Measurements from ENCODE around the gene ZC3H4. TPM values are rescaled to one million over a fixed set of nuclear protein-coding genes. Genes with fewer than 3 reads are reported as not detected.

ZC3H4 gene
- total and polyA plus RNA-seq, 12 donors: 5.7 to 45.0 (median 23.6) TPM

DNA sequence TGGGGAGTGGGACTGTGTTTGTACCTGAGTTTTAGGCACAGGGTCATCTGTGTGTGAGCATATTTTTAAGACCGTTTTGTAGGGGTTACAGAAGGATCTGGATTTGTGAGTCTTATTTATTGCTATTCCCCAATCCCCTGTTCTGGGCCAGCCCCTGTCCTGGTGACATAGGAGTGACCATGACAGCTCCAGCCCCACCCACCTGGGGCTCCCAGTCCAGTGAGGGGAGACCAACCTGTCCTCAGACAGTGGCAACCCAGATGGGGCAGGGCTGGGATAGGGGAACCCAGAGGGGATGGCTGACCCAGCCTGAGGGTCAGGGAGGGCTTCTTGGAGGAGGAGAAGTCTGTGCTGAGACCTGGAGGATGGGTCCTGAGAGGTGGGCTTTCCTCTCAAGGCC, 75.8 kb downstream of the ZC3H4 start:
- no peak for TF ChIP-seq POLR2A (IDR thresholded peaks at IDR 0.05)
- TF ChIP-seq, protein P1, sequence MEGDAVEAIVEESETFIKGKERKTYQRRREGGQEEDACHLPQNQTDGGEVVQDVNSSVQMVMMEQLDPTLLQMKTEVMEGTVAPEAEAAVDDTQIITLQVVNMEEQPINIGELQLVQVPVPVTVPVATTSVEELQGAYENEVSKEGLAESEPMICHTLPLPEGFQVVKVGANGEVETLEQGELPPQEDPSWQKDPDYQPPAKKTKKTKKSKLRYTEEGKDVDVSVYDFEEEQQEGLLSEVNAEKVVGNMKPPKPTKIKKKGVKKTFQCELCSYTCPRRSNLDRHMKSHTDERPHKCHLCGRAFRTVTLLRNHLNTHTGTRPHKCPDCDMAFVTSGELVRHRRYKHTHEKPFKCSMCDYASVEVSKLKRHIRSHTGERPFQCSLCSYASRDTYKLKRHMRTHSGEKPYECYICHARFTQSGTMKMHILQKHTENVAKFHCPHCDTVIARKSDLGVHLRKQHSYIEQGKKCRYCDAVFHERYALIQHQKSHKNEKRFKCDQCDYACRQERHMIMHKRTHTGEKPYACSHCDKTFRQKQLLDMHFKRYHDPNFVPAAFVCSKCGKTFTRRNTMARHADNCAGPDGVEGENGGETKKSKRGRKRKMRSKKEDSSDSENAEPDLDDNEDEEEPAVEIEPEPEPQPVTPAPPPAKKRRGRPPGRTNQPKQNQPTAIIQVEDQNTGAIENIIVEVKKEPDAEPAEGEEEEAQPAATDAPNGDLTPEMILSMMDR (IDR thresholded peaks at IDR 0.05): no peak
- 56 to 61% (median 61%) methylated on average over 1 of the region's 1 CpG; no CpG with 5 or more reads in 1 of the 4 donors for WGBS, 4 donors
- no peak overlapping the region for H3K27ac ChIP-seq
- H3K4me1 ChIP-seq (replicated peaks in 1 of 2): peaks cover 4 to 9% of the 10 kb centered on the region in 2 donors
- no peaks in the 10 kb centered on the region for H3K36me3 ChIP-seq (replicated peaks in 1 of 2)
- H3K4me3 ChIP-seq: no peak overlapping the region
- intact Hi-C loops (cut with DNase I): loop anchor here (5.0 to 10.0 kb wide), 2 partner anchors 85 to 87 kb away; no protein-coding TSS in a partner anchor
- H3K9me3 ChIP-seq (replicated peaks in 1 of 3): no peaks in the 10 kb centered on the region
- DNase-seq: no peak
- H3K27me3 ChIP-seq: no peaks in the 10 kb centered on the region

DNA sequence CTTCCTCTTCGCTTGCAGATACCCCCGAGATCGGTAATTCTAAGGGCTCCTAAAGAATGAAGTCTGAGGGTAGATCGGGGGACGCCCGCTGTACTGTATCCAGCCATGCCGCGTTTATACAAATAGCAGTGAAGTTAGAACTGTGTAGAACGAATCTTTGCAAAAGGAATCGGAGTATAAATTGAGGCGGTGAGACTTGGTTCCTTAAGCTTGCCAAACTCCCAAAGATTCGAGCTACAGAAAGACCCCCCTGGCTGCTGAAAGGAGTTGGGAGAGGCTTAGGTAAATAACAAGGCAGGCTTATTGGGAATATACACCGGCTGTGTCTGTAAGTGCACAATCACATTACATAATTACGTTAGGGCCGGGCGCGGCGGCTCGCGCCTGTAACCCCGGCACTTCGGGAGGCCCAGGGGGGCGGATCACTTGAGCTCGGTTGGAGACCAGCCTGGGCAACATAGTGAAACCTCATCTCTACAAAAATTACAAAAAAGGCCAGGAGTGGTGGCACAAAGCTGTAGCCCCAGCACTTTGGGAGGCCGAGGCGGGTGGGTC, 77.4 kb downstream of the ZC3H4 start:
- H3K27me3 ChIP-seq: no peaks in the 10 kb centered on the region
- peak overlapping the region in 3 of 4 donors; percentile 1 to 43 (median 40) for H3K4me3 ChIP-seq
- no peak for TF ChIP-seq POLR2A (IDR thresholded peaks at IDR 0.05)
- TF ChIP-seq, protein P1 (IDR thresholded peaks at IDR 0.05): peak in 2 of 6 experiments; percentile 34 to 36
- no peaks in the 10 kb centered on the region for H3K36me3 ChIP-seq (replicated peaks in 1 of 2)
- H3K9me3 ChIP-seq (replicated peaks in 1 of 3): no peaks in the 10 kb centered on the region
- peak overlapping the region in 1 of 5 donors; percentile 3 for H3K27ac ChIP-seq
- H3K4me1 ChIP-seq (replicated peaks in 1 of 2): peaks cover 4 to 9% of the 10 kb centered on the region in 2 donors
- 11 to 14% (median 13%) methylated on average over 25 to 26 of the region's 26 CpGs for WGBS, 4 donors
- intact Hi-C loops (cut with DNase I): loop anchor here (5.0 to 10.0 kb wide), 2 partner anchors 86 to 89 kb away; no protein-coding TSS in a partner anchor
- DNase-seq: no peak

DNA sequence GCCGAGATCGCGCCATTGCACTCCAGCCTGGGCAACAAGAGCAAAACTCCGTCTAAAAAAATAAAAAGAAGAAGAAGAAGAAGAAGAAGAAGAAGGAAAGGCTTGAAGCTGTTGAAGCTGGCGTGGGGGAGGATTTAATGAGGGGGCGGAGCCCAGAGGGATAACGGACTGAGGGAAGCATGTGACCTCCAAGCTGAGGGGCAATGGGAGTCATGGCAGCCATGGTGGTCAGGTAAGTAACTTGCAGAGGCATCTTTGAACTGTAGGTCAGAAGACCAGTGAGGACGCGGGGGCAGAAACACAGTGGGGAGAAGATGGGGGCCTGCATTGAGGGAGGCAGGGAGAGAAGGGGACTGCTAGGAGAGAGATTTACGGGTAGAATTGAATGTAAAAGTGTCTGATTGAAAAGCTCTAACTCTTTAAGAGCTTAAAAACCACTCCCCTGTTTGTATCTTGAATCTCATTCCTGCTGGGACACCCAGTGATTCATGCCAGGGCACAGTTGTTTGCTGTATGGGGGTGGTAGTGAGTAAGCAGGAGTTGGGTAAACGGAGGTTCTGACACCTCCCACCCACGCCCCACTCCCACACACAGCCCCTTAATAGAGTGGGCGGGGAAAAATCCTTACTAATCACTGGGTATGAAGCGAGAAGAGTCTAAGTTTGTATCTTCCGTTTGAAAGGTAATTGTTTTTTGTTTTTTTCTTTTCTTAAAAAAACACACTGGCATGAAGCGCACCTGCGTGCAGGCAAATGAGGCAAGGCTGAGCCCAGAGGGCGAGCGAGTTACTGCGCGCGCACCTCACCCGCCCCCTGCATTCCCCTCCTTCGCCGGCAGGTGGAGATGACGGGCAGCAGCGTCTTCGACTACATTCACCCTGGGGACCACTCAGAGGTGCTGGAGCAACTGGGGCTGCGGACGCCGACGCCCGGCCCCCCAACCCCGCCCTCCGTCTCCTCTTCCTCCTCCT, 78.2 kb downstream of the ZC3H4 start:
- intact Hi-C loops (cut with DNase I): loop anchor here (5.0 to 10.0 kb wide), 2 partner anchors 87 to 89 kb away; no protein-coding TSS in a partner anchor
- no peaks in the 10 kb centered on the region for H3K9me3 ChIP-seq (replicated peaks in 1 of 3)
- no peaks in the 10 kb centered on the region for H3K36me3 ChIP-seq (replicated peaks in 1 of 2)
- TF ChIP-seq POLR2A (IDR thresholded peaks at IDR 0.05): peak in 1 of 2 donors; percentile 38
- TF ChIP-seq, protein P1 (IDR thresholded peaks at IDR 0.05): peak; percentile 89 to 96 (median 94)
- peak overlapping the region in 3 of 4 donors; percentile 1 to 43 (median 40) for H3K4me3 ChIP-seq
- H3K27me3 ChIP-seq: no peaks in the 10 kb centered on the region
- H3K4me1 ChIP-seq (replicated peaks in 1 of 2): peaks cover 4 to 9% of the 10 kb centered on the region in 2 donors
- peak; percentile 81 to 94 (median 85) for DNase-seq
- 8 to 13% (median 9%) methylated on average over 29 to 35 of the region's 35 CpGs for WGBS, 4 donors
- peak overlapping the region in 1 of 5 donors; percentile 3 for H3K27ac ChIP-seq

Data from adrenal gland (tissue), 12 donors.